ENCODE results near the gene EIF4A2.

The EIF4A2 gene

GRCh38 chr3:186754006-186754405 lies 29.4 kb upstream of the EIF4A2 start:
- ATAC-seq: no peak
- TF ChIP-seq CREB5 (CRISPR knock-in tag; IDR thresholded peaks at IDR 0.05; ENCODE audit: low read depth) (no peak), CSDC2 (CRISPR knock-in tag; IDR thresholded peaks at IDR 0.05) (no peak), ZNF70 (CRISPR knock-in tag; IDR thresholded peaks at IDR 0.05) (no peak), ESRRG (CRISPR knock-in tag; IDR thresholded peaks at IDR 0.05) (no peak), ARNTL (CRISPR knock-in tag; IDR thresholded peaks at IDR 0.05; ENCODE audit: borderline replicate concordance, low read depth) (no peak), SNAI2 (CRISPR knock-in tag; IDR thresholded peaks at IDR 0.05) (no peak), BACH2 (CRISPR knock-in tag; IDR thresholded peaks at IDR 0.05; ENCODE audit: borderline replicate concordance) (no peak), ZFP30 (CRISPR knock-in tag; IDR thresholded peaks at IDR 0.05) (no peak), CSRNP3 (CRISPR knock-in tag; IDR thresholded peaks at IDR 0.05) (no peak)

DNA sequence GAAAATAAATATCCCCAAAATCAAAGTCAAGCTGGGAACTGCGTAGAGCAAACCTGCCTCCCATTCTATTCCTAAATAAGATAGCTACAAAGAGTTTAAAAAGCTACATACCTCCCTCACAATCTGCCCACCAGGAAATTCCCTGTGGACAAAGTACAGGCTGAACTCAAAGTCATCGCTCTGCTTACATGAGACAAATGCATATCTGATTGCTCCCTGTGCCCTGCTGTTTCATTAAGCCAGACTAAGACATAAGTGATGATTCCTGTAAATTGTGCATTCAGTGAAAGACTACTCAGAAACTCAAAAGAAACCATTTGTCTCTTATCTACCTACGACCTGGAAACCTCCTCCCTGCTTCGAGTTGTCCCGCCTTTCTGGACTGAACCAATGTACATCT lies 28.5 kb upstream of the EIF4A2 start:
- ATAC-seq: no peak
- TF ChIP-seq GLIS3 (CRISPR knock-in tag; IDR thresholded peaks at IDR 0.05) (no peak), CSDC2 (CRISPR knock-in tag; IDR thresholded peaks at IDR 0.05) (no peak), TOX (CRISPR knock-in tag; IDR thresholded peaks at IDR 0.05; ENCODE audit: borderline replicate concordance) (no peak), ZNF565 (CRISPR knock-in tag; conservative IDR thresholded peaks at IDR 0.05; ENCODE audit: low read depth) (no peak), RARB (CRISPR knock-in tag; IDR thresholded peaks at IDR 0.05) (no peak), TSHZ2 (CRISPR knock-in tag; IDR thresholded peaks at IDR 0.05) (no peak), ZNF8 (CRISPR knock-in tag; IDR thresholded peaks at IDR 0.05) (no peak), ZFP30 (CRISPR knock-in tag; IDR thresholded peaks at IDR 0.05) (no peak), ZC3H10 (CRISPR knock-in tag; IDR thresholded peaks at IDR 0.05) (no peak)
- TF ChIP-seq, protein P1, sequence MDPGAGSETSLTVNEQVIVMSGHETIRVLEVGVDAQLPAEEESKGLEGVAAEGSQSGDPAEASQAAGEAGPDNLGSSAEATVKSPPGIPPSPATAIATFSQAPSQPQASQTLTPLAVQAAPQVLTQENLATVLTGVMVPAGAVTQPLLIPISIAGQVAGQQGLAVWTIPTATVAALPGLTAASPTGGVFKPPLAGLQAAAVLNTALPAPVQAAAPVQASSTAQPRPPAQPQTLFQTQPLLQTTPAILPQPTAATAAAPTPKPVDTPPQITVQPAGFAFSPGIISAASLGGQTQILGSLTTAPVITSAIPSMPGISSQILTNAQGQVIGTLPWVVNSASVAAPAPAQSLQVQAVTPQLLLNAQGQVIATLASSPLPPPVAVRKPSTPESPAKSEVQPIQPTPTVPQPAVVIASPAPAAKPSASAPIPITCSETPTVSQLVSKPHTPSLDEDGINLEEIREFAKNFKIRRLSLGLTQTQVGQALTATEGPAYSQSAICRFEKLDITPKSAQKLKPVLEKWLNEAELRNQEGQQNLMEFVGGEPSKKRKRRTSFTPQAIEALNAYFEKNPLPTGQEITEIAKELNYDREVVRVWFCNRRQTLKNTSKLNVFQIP (CRISPR knock-in tag; IDR thresholded peaks at IDR 0.05; ENCODE audit: borderline replicate concordance, low read depth): no peak

DNA sequence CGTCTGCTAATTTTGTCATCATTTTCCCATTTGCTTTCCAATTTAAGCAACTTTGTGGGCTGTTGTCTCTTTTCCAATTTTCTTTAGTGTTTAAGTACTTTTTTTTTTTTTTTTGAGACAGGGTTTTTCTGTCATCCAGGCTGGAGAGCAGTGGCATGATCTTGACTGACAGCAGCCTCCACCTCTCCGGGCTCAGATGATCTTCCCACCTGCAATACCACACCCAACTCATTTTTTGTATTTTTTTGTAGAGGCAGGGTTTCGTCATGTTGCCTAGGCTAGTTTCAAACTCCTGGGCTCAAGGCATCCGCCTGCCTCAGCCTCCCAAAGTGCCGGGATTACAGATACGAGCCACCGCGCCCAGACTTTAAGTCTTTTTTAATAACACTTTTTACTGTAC lies 26.2 kb upstream of the EIF4A2 start:
- ATAC-seq: no peak
- TF ChIP-seq TSHZ2 (CRISPR knock-in tag; IDR thresholded peaks at IDR 0.05) (no peak), GLIS3 (CRISPR knock-in tag; IDR thresholded peaks at IDR 0.05) (no peak), PATZ1 (CRISPR knock-in tag; IDR thresholded peaks at IDR 0.05; ENCODE audit: borderline replicate concordance) (no peak), BACH2 (CRISPR knock-in tag; IDR thresholded peaks at IDR 0.05; ENCODE audit: borderline replicate concordance) (no peak), ARNTL (CRISPR knock-in tag; IDR thresholded peaks at IDR 0.05; ENCODE audit: borderline replicate concordance, low read depth) (no peak)

All from SK-N-SH treated with all-trans-retinoic acid at 6 μM for 48 hours (cell line).